Activated CD4-positive, alpha-beta T cell treated with anti-CD3 and anti-CD28 coated beads, Interleukin-2, amount 50 U/mL, for 16 hours (primary cell): ENCODE data around the gene ZNF618.
A peak's percentile ranks its signal among the peaks of the same experiment; 100 is the strongest.

Experiments used
- DNase-seq: peaks from one replicate; pipeline ENCODE4 v3.0.0-alpha.2; 2020

Gene ZNF618

GRCh38 chr9:113960768-113961167, 84.7 kb downstream of the ZNF618 start:
- DNase-seq: no peak

- DNase-seq: no peak
Measured at GRCh38 chr9:113962396-113962795, 86.3 kb downstream of the ZNF618 start.

GRCh38 chr9:113963017-113963620, 87.0 kb downstream of the ZNF618 start:
- peak; percentile 51 for DNase-seq

- no peak for DNase-seq
Measured at GRCh38 chr9:113963696-113964494, 87.8 kb downstream of the ZNF618 start.

- no peak for DNase-seq
Measured at GRCh38 chr9:113964495-113965170, 88.5 kb downstream of the ZNF618 start.

- no peak for DNase-seq
Measured at GRCh38 chr9:113966394-113966793, 90.3 kb downstream of the ZNF618 start.

GRCh38 chr9:113967380-113967779, 91.3 kb downstream of the ZNF618 start:
- DNase-seq: no peak

GRCh38 chr9:113969343-113969742, 93.2 kb downstream of the ZNF618 start:
- no peak for DNase-seq

GRCh38 chr9:113973226-113973625, 97.1 kb downstream of the ZNF618 start:
- no peak for DNase-seq

- no peak for DNase-seq
Measured at GRCh38 chr9:113973963-113974413, 97.9 kb downstream of the ZNF618 start.

- DNase-seq: no peak
Measured at GRCh38 chr9:113976915-113977314, 100.8 kb downstream of the ZNF618 start.

- DNase-seq: no peak
Measured at GRCh38 chr9:113978725-113979342, 102.7 kb downstream of the ZNF618 start.

- DNase-seq: no peak
Measured at GRCh38 chr9:113979343-113980127, 103.4 kb downstream of the ZNF618 start.

GRCh38 chr9:113984639-113985380, 108.7 kb downstream of the ZNF618 start:
- no peak for DNase-seq

- DNase-seq: no peak
Measured at GRCh38 chr9:113985968-113986585, 110.0 kb downstream of the ZNF618 start.

GRCh38 chr9:113986931-113987330, 110.8 kb downstream of the ZNF618 start:
- DNase-seq: no peak

GRCh38 chr9:113987526-113987925, 111.4 kb downstream of the ZNF618 start:
- DNase-seq: no peak

GRCh38 chr9:113988385-113989016, 112.4 kb downstream of the ZNF618 start:
- DNase-seq: no peak

GRCh38 chr9:113989017-113989713, 113.1 kb downstream of the ZNF618 start:
- DNase-seq: no peak
